Central memory CD4-positive, alpha-beta T cell (primary cell): ENCODE measurements around the gene MAP3K8.
A peak's percentile ranks its signal among the peaks of the same experiment; 100 is the strongest.
"Not testable (repeated sequence)": the region's sequence is repeated elsewhere in the genome, so short reads cannot be mapped to it uniquely, and the experiment has no call there.

Experiments
- DNase-seq: peaks from one replicate; pipeline ENCODE4 v3.0.0; 2022

The MAP3K8 gene

DNA sequence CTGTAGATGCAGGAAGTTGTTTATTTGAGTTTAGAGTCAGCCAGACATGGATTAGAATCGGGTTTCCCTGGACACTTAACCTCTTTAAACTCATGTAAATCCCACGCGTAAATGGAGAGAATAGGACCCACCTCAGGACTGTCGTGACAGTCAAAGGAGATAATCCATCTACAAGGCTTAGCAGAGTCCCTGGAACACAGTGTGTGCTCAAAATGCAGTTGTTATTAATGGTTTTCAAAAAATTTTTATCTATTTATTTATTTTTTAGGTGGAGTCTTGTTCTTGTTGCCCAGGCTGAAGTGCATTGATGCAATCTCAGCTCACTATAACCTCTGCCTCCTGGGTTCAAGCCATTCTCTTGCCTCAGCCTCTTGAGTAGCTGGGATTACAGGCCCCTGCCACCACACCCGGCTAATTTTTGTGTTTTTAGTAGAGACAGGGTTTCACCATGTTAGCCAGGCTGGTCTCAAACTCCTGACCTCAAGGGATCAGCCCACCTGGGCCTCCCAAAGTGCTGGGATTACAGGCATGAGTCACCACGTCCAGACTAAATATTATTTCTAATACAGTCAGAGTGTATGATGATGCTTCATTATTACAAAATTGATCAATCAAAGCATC lies 10.2 kb upstream of the MAP3K8 start:
- not testable (repeated sequence) for DNase-seq

DNA sequence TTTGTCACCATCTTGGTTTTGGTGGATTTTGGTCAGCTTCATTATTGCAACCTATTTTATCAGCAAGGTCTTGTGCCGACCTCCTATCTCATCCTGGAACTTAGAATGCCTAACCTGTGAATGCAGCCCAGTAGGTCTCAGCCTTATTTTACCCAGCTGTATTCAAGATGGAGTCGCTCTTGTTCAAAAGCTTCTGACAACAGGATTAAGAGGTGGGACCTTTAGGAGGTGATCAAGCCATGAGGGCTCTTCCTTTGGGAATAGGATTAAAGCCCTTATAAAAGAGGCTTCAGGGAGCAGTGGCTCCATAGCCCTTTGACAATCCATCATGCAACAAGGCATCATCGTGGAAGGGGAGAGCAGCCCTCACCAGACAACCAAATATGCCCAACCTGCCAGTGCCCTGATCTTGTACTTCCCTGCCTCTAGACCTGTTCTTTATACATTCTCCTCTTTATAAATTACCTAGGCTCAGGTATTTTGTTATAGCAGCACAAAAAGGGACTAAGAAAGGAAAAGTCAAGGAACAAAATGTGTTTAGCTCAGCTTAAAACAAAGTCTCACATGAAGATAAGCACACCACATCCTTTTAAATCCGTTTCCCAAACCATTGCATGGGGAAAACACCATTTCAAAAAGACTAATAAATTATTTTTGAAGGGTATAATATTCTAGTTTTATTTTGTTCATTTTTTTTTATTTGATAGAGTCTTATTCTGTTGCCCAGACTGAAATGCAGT lies 8.5 kb upstream of the MAP3K8 start:
- no peak for DNase-seq

DNA sequence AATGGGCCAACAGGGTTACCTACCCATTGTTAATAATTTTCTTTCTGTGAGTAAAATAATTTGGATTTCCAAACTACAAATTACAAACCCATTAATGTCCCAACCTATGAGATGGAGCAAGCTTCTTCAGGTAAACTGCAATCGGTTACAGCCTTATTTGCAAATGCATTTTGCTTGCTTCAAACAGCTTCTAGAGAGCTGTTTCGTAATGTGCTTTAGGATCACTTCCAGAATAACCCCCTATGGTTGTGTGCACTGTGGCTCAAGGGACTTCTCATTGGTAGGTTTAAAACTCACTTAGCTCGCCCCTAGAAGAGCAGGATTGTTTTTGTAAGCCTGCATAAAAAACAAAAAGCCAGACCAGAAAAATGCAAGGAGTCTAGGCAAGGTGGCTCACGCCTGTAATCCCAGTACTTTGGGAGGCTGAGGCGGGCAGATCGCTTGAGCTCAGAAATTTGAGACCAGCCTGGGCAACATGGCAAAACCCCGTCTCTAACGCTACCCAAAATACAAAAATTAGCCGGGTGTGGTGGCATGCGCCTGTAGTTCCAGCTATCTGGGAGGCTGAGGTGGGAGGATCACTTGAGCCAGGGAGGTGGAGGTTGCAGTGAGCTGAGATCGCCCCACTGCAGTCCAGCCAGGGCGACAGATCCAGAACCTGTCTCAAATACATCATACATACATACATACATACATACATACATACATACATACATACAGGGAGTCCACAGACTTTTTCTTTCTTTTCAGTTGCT lies 3.3 kb upstream of the MAP3K8 start:
- no peak for DNase-seq

DNA sequence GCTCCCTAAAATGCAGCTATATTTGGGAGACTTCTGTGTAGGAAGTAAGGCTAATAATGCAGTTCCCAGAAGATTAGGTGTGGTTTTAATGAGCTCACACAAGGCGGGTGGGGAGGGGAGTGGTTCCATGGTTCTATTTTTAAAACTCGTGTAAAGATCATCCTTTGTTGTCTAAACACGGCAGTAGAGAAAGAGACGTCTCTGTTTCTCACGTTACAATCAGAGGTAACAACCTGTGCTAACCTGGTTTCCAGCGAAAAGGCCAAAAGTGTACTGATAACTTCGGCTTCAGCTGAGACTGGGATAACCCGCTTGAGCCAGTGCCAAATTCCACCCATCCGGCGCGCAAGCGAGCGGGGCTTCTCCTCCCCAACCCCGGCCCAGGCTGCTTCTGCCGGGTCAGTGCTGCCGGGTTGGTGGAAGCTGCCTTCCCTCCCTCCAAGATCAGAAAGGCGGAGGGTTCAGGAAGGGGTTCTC lies 2.5 kb upstream of the MAP3K8 start:
- DNase-seq: no peak

DNA sequence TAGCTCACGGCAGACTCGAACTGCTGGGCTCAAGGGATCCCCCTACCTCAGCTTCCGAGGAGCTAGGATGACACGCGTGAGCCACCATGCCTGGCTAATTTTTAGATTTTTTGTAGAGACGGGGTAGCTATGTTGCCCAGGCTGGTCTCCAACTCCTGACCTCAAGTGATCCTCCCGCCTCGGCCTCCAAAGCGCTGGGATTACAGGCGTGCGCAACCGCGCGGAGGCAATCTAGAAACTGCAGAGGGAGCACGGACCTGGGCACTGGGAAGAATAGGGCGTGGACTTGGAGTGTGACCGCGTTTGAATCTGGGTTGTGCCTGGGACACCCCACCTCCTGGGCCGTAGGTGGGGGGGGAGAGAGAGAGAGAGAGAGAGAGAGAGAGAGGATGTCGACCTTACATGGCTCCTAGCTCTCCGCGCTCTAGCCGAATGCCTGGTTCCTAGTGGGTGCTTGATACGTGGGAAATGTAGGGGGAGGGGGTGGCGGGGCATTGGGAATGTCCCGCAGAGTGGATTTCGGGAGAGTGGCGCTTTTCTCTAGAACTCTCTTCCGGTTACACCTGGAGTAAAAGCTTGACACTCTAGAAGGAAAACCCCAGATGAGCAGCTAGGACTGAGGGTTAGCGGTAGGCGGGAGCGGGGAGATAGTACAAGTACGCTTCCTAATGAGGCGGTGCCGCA lies 1.2 kb upstream of the MAP3K8 start:
- DNase-seq: no peak

DNA sequence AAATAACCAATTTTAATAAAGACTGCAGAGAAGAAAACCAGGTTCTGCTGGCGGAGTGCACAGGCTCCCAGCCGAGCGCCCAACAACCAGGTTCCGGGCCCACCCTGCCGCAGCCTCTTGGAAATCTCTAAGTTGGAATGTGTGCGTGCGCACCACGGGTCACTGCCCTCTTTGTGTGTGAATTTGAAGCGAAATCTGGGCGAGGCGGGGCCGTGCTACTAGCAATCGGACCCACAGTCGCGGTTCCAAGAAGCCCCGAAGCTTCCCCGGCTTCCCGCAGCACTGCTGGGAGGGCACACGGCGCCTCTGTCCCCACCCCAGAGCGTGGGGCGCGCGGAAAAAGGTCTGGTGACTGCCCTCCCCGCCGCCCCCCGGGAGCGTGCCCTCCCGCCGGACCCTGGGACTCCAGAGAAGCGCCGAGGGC lies 666 bp upstream of the MAP3K8 start:
- peak; percentile 10 for DNase-seq

DNA sequence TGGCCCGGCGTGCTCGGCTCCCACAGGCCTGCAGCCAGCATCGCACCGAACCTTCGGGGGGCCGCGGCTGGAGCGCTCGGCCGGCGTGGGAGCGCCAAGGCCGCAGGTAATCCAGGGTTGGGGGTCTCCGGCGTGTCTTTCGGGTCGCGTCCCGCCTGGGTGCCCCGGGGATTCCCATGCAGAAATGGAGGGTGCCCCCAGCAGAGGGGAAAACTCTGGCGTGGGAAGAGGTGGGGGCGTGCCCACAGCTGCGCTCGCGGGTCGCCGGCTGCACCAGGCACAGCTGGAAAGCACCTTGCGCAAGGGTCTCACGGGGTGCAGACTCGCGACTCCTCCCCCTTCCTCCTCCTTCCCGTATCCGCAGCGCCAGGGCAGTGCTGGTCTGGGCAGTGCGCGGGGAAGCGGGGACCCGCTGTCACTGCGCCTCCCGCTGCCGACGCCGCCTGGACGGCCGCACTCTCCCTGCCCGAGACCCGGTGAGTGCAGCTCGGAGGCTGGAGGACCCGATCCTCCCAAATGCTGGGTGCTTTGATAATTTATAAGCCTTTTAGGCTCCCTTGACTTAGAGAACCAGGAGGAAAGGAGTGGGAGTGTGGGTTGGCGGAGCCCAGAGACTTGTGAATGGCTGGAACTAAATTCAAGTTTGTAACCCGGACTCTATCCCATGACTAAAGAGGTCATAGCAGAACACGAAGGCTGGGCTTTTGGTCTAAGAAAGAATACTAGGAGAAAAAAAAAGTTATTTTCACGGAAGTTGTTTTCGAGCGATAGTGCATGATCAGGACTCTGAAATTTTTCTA lies 489 bp downstream of the MAP3K8 start:
- DNase-seq: peak; percentile 49

DNA sequence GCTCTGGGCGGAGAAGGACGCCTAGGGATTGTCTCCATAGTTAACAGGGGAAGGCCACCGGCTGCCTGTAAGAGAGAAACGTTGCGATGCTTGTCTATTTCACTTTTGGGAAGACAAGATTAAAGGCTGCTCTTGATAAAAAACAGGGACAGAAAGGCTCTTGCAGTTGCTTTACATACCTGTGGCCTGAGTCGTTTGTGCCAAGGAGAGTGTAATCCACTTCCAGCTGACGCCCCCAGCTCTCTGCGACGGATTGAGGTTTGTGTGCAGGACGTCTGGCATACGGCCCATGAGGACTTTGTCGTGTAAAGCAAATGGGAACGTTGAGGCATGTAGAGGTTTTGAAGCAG lies 1.1 kb downstream of the MAP3K8 start:
- no peak for DNase-seq

DNA sequence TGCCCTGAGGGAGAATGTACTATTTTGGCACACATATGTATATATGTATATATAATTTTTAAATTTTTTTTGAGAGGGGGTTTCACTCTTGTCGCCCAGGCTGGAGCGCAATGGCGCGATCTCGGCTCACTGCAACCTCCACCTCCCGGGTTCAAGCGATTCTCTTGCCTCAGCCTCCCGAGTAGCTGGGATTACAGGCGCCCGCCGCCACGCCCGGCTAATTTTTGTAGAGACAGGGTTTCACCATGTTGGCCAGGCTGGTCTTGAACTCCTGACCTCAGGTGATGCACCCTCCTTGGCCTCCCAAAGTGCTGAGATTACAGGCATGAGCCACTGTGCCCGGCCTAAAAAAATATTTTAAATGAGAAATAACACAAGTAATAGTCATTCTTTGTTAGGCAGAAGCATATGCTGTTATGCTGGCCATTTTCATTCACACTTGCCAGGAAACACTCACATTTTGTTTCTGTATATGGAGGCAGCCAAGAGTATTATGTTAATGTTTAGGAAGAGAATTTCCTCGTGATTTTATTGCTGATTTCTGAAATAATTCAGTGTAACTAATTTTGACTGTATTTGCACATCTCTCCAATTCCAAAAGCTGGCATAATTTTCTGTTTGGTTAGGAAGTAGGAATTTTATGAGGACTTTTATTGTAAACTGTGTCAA lies 1.6 kb downstream of the MAP3K8 start:
- not testable (repeated sequence) for DNase-seq

DNA sequence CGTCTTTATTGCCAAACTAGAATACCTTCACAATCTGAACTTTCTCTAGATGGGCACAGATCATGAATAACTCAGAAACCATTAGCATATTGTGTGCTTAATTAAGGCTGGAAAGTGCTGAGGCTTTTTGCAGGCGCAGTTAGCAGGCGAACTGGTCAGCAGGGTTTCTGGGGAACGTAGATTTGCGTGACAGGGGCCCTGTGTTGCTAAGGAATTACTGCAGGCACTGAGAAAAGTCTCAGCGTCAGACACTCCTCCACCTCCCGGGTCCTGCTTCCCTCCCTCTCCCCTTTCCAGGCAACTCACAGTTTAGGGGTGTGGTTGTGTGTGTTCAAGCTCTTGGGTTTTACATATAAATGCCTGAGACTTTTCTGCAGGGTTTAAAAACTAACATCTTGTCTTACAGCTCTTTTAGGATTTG lies 2.2 kb downstream of the MAP3K8 start:
- no peak for DNase-seq

DNA sequence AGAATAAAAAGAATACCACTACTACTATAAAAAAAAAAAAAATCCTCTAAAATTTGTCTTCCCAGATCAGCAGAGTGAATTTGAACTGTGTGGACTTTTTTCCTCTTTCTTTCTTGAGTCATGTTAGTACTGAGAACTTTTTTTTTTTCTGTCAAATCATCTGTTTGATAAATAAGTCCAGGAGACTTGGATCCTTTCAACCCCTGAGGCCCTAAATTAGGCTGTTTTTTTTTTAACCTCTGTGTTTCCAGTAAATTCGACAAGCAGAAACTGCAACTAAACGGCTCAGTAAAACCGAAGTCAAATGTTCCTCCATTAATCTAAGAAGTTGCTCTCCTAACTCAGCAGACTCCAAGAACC lies 2.7 kb downstream of the MAP3K8 start:
- DNase-seq: no peak

DNA sequence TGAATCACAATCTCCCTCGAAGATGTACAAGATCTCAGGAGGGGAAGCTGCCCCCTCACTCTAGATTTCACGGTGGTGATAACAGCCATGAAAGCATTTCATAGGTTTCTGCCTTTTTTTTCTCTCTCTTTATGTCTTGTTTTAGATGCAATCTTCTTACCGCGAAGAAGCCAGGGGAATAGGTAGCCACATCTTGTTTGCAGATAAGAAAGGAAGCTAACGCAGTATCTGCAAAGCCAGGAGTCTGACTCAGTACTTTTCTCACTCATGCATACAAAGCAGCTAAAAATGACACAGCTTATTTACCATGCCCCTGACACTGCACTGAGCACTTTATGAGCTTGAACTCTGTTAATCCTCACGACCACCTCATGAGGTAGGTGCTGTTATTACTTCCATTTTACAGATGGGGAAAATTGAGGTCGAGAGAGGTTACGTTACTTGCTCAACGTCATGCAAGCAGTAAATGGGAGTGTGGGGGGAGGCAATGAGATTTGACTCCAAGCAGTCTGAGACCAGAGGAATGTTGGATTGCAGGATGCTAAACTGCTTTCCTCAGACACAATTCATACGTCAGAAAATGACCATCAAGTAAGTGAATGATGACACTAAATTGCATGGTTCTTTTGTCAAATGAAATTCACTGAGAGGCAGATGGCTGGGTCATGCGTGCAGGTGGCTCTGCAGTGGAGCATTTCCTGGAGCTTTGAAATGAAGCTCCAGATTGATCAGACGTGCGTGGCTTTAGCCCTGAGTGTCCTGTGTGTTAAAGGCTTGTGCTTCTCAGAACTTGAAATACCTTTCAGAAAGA lies 3.3 kb downstream of the MAP3K8 start:
- peak; percentile 69 for DNase-seq

DNA sequence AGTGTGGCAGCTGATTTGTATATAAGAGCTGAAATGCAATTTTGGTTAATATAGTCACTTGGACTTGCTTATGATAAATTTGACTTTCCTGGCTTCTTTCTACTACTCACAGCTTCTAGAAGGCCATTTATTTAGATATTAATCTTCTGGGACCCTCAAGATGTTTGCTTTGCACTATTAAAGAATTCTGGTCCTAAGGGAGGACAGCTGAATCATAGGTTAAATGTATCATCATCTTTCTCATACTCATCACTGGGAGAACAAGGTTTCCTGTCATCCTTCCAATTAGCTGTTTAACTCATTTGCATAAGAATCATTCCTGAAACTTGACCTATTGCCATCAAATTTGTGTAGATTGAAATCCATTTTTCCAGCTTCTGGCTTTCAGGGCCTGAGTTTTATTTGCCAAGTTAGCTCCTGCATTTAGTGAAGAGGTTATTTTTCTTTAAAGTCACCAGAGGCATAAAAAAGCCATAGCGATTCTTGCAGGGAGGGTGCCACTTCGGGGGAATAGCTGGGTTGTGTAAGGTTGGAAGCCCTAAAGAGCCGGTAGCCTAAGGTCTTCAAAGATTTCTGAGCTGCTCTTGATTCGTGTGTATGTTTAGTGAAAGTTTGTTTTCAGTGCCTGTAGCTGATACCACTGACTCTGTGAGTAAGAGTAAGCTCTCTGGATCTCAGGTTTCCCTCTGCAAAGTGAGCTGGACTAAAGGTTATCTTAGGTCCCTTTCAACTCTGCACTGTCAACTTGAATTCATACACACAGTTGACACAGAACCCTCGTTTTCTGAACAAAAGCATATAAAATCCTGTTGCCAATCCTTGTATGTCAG lies 4.3 kb downstream of the MAP3K8 start:
- DNase-seq: no peak

DNA sequence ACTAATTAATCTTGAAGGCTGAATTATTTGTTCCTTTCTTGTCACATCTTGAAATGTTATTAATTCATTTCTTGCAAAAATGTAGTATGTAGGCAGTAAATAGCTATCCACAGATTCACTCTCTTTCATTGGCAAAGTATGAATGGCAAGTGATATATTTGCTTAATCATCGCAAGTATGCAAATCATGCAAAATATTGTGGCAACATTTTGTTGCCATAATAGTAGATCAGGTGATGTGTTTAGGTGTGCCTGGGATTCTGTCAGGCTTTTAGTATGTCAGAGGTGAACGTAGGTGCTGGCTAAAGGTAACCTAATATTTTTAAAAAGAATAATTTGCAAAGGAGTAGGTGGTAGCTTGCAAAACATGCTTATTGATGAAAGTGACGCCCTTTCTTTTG lies 5.9 kb downstream of the MAP3K8 start:
- DNase-seq: no peak

DNA sequence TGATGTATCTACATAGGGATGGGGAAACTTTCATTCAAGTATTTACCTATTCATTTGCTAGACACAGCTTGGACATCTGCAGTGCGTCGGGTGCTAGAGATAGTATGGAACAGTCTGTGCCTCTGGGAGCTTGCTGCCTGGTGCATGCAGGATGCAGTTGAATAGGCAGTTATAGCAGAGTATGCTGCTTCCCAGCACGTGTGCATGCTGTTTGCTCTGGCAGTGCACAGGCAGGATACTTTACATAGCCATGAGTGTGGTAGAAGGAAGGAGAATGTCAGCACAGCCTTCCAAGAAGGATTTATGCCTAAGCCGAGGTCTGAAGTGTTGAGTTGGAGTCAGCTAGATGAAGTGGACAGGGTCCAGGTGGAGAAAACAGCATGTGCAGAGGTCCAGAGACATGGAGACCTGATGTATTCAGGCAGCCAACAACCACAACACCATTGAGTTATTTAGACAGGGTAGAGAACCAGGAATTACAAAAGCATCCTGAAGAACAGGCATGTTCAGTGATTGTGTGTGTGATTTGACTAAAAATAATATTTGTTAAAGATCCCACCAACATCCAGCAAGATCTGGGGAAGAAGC lies 8.1 kb downstream of the MAP3K8 start:
- DNase-seq: no peak

DNA sequence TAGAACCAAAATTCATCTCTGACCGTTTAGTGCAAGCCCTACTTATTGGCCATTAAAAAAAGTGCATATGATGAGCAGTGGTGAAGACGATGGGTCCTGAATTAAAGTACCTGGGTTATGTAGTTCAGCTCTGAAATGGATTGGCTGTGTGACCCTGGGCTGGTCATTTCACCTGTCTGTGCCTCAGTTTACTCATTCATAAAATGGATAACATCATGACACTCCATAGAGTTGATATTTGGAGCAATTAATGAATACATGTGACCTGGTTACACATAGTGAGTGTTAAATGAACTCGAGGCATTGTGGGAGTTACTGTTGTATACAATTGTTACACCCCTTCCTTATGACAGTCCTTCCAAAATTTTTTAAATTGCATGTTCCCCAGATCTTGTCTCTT lies 9.1 kb downstream of the MAP3K8 start:
- DNase-seq: no peak

DNA sequence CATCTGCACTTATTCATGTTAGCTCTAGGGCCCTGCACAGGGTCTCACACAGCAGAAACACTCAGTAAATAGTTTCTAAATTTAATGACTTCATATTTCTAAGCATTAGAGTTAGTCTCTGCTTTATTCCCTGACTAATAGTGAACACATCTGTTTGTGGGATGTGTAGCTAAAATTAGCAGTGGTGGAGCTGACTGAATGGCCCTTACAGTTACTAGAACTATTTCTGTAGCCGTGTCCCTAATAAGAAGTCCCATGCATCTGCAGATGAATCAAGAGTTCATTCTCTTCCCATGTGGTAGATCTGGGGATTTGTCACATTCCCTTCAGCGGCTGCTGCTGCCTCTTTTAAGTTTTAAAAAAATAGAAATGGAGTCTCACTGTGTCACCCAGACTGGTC lies 11.7 kb downstream of the MAP3K8 start:
- no peak for DNase-seq

DNA sequence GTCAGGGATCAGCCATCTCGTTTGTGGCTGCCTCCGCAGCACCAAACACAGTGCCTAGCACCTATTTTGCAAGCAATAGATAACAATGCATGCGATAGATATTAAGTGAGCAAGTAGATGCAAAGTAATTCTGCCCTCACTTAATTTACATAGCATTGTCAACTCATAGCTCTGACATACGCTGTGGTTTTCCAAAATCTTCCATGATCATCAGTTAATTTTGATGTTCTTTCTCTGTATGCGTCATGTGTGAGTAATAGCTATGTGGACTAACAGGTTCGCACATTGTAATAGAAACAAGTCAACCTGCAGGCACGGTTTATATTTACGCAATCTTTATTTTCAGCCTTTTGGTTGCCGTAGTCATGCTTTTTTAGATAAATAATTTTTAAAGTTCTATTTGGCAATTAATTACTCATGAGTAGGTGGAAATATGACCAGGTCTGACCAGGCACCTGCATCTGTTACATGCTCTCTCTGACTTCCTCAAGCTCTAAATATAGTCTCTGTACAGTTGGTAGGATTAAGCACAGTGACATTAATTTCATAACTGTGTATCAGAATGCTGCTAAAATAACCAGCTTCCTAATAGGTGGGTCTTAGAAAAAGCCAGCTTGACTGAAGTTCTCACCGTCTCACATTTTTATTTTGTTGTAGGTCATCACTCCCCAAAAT lies 13.3 kb downstream of the MAP3K8 start:
- DNase-seq: no peak

DNA sequence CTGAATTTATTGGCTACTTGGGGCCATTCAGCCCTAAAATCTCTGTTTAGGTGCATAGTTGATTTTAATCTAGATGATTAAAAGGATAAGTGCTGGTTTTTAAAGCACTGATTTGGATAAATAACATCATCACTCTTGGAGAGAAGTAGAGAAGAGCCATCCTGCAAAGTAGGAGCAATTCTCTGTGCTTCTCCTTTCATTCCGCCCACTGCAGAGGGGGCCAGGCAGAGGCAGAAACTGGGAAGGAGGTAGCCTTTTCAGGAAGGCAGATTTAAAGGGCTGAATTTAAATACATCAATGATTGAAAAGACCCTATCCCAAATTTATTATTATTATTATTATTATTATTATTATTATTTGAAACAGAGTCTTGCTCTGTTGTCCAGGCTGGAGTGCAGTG lies 14.1 kb downstream of the MAP3K8 start:
- DNase-seq: no peak
